Activated CD4-positive, alpha-beta T cell treated with anti-CD3 and anti-CD28 coated beads for 48 hours (primary cell): Measurements from ENCODE around the gene GPR157.
"Not testable (repeated sequence)": the region's sequence is repeated elsewhere in the genome, so short reads cannot be mapped to it uniquely, and the experiment has no call there.

Experiments
- DNase-seq: peaks from one replicate; pipeline ENCODE4 v3.0.0-alpha.2; 2020

Gene GPR157

DNA sequence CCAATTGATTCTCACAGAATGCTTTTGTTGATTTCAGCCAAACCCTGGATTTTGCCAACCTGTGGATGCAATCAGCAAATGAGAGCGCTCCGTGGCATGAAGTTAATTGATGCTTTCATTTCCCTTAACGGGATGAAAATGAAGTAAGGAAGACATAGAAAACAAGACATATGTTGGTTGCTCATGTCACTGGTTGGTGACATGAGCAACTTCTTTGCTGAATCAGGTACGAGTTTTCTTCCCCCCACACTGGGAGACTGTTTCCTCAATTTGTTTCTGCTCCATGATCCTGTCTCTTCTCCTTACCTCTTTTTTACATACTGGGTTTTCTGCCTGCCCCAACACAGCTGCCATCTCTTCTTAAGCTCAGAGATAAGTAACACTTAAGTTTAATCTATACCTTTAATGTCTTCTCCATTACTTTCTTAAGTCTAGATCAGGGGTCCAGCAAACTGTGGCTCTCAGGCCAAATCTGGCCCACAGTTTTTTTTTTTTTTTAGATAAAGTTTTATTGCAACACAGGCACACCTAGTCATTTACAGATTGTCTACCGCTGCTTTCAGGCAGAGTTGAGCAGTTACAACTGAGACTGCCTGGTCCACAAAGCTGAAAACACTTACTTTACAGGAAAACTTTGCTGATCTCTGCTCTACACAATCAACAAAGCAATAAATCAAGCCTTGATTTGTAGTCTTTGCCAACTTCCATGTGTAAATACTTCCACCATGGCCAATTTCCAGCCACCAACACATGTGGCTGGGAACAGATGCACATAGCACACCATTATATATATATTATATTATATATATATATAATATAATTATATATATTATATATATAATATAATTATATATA lies 13.3 kb downstream of the GPR157 start:
- DNase-seq = no peak

DNA sequence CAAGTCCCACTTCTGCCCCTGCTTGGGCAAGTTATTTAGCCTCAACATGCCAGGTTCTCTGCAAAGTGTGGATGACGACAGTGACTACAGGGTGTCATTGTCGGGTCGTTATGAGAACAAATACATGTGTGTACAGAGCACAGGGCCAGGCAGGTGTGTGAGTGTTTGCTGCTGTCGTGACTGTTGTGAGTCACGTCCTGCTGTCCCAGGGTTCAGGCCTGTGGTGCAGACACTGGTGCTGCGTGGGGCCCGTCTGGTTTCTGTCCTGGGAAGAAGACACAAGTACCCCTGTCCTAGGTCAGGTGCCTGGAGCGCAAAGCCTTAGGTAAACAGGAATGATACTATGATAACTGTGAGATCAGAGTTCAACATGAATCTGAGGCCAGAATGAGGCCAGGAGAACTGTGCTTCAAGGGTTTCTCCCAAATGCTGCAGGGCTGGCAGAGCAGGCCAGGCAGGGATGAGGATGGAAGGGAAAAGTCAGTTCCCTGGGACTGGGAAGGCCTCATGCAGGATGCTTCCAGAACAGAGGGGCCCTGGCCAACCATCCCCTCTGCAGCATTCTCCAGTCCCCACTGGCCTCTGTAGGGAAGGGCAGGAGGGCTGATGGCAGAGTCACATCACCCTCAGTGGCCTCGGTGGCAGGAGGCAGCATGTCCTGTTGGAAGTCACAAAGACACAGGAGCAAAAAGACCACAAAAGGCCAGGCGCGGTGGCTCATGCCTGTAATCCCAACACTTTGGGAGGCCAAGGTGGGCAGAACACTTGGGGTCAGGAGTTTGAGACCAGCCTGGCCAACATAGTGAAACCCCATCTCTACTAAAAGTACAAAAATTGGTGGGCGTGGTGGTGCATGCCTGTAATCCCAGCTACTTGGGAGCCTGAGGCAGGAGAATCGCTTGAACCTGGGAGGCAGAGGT lies 15.7 kb downstream of the GPR157 start:
- DNase-seq = peak; percentile 20

DNA sequence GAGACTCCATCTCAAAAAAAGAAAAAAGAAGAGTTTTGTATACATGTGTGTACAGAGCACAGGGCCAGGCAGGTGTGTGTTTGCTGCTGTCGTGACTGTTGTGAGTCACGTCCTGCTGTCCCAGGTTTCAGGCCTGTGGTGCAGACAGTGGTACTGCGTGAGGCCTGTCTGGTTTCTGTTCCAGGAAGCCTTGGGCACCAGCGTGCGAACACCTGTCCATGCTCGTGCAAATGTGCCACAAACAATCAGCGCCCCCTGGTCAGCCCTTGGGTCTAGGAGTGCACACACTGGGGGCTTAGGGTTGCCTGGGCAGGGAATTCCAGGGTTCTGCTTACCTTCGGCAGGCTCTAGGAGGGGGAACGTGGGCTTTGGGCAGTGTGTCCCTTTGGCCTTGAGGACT lies 16.9 kb downstream of the GPR157 start:
- DNase-seq = peak; percentile 42

DNA sequence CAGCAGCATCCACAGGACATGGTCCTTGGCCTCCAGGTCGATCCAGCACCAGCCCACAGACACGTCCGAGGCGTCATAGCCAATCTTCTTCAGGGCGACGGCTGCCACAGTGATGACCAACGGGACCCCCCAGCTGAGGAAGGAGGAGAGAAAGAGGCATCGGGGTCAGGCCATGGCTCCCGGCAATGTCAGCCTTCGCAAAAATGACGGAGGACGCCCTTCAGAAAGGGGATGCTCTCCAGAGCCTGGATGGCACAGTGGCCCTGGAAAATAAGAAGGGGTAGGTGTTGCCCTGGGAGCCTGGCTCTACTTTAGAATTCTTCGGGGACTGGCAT lies 17.6 kb downstream of the GPR157 start:
- no peak for DNase-seq

DNA sequence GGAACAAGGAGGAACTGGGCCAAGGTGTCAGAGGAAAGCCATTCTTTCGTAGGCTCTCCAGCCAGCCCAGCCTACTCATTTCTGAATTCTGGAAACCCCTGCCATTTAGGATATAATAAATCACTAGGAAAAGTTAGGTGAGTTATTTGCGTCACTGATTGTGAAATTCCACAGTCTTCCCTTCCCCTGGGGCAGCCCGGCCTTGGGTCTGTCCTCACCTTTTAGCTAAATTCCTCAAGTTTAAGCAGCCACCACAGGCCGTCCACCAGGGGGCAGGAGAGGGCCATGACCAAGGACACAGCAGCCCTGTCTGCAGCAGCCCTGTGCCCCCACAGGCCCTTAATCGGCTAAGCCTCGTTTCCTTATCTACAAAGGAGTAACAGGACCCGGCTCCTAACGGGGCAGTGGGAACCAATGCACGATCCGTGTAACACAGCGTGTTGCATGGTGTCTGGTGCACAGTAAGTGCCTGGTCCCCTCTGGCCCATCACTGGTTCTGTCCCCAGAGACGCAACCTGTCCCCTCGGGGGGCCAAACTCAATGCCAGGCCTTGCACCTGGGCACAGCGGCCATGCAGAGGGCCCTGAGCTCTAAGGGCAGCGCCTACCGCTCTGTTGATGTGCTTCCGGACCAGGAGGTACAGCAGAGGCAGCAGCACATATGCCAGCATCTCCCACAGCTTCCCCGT lies 18.1 kb downstream of the GPR157 start:
- peak; percentile 93 for DNase-seq

DNA sequence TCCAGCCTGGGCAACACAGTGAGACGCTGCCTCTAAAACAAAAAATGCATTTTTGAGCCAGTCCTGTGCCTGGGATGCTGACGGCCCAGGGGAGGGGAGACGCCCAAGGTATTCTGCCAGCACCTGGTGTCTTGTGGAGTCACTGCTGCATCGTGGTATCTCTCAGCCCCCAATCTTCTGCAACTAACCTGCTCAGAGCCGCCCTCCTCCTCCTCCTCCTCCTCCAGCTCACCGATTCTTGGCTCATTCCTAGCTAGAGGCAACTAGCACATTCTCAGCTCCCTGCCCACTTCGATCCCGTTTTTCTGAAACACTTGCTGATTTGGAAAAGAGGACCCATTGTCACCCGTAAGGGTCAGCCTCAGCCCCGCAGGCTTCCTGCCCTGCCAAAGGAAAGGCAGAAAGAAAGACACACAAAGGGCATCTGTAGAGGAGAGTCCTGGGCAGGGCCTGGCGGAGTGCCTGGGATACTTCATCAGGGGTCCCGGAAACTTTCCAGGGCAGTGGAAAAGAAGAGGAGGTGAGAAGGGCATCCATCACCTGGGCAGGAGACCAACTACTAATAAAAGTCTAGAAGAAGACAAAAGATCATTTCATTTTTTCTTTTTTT lies 20.7 kb downstream of the GPR157 start:
- DNase-seq = no peak

DNA sequence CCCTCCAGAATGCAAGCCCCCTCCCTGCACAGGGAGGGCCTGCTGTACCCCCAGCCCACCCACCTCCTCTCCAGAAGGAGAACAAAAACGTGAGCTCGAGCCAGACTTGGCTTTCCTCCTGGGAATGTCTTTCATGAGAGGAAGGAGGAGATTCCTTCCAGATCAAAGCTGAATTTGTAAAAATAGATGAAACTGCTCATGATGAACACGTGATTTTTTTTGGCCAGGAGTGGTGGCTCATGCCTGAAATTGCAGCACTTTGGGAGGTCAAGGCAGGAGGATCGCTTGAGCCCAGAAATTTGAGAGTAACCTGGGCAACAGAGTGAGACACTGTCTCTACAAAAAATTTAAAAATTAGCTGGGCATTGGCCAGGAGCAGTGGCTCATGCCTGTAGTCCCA lies 21.8 kb downstream of the GPR157 start:
- DNase-seq = no peak

DNA sequence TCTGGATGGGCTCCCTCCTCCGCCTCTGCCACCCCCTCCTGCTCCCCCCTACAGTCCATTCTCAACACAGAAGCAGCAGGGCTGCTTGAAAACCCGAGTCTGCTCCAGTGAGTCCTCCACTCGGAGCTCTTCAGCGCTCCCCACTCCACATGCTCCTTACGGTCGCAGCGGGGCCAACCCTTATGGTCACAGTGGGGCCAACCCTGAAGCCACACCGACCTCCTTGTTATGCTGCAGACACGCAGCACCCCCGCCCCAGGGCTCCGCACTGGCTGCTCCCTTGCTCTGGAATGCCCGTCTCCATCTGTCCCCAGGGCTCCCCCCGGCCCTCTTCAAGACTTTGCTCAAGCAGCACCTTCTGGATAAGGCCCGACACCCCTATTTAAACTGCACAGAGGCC lies 22.6 kb downstream of the GPR157 start:
- DNase-seq = no peak

DNA sequence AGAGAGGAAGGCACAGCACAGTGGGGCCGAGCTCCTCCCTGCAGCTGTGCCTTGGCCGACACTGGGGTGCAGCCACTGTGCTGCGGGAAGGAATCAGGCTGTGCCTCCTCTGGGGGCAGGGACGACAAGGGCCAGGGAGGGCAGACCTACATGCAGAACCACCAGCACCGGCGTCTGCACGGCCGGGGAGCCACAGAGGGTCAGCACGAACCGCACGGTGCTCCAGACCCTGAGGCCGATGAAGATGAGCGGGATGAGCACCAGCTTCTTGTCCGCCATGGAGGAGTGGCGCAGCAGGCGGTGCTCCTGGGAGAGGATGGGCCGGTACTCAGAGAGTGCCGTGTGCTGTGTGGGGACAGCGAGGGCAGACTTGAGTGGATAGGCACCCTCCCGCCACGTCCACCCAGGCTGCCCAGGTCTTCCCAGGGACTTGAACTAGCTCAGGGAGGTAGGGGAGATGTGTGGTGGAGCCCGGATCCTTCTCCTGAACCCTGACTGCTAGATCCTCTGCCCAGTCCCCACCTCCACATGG lies 23.5 kb downstream of the GPR157 start:
- no peak for DNase-seq

DNA sequence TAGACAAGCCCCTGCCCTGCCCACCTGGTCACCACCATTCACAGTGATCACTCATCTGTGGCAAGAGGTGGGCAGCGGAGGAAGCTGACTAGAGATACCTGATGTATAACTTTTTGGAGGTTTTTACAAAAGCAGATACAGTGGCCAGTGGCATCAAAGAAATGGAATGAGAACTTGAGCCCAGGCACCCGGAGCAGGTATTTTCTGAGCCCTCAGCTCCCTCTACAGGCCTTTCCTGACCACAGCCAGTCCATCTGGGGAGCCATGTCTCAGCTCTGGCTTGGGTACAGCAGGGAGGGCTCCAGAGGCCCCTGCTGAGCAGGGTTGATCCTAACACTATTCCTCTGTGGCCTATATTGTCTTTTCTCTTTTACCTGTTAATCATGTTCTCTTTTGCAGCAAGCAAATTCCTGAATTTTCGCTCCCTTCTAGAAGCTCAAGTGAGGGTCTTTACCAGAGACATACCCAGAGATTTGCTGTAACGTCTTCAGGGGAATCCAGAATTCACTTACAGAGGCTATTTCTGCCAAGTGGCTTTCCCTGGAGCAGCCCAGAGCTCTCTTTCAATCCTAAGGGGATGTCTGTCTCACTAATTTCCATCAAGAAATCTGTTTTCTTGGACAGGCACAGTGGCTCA lies 27.3 kb downstream of the GPR157 start:
- peak; percentile 38 for DNase-seq

DNA sequence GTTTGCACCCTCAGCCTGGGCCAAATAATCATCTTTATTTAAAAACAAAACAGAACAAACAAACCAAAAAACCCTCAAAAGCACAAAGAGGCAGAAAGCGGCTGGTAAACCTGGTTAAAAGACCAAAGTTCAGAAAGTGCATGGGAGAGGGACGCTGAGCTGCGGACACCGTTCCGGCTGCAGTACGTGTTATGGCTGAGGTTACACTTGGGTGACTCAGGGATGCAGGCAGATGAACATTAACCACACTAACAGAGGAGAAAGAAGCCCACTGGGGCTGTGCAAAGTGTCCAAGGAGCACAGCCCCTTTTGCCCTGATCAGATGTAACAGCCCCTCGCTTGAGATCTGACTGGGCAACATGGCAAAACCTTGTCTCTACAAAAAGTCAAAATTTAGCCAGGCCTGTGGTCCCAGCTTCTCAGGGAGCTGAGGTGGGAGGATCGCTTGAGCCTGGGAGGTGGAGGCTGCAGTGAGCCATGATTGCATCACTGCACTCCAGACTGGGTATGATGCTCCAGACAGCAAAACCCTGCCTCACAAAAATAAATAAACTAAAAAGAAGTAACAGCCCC lies 28.3 kb downstream of the GPR157 start:
- no peak for DNase-seq

DNA sequence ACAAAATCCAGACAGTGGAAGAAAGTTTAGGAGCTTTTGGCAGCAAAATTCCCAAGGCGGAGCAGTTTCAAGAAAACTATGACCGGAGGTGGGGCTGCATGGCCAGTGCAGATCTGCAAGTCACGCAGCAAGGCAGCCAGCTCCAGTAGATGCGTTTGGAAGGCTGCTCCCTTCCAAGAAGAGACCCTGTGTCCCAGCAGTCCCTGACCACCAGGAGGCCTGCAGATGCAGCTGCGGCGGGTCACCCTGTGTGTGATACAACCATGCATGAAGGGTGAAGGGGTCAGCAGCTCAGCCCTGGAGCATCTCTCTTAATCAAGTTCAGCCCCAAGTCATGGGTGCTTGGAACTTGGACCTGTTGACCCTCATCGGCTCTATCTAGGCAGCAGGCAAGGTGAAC lies 29.3 kb downstream of the GPR157 start:
- DNase-seq = no peak

DNA sequence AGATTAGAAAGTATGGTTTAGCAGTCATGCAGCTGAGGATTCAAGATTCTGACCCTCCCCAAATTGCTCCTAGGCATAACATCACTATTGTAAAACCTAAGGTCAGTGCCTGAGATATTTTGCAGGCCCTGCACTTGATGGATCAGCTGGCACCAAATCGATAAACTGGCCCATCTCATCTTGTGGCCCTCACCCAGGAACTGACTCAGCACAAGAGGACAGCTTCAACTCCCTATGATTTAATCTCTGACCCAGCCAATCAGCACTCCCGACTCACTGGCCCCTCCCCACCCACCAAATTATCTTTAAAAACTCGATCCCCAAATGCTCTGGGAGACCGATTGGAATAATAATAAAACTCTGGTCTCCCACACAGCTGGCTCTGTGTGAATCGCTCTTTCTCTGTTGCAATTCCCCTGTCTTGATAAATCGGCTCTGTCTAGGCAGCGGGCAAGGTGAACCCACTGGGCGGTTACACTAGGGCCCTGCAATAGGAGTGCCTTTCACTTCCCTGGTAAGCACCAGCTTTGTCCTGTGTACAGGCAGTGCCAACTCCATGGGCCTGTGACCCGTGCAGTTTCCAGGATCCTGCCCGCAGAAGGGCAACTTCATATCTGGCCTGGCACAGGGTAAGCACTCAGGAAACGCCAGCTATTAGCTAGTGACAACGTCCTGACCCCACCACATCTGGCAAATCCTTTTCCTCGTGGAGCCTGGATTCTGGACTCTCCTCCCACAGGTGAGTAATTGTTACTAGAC lies 30.8 kb downstream of the GPR157 start:
- DNase-seq = no peak

DNA sequence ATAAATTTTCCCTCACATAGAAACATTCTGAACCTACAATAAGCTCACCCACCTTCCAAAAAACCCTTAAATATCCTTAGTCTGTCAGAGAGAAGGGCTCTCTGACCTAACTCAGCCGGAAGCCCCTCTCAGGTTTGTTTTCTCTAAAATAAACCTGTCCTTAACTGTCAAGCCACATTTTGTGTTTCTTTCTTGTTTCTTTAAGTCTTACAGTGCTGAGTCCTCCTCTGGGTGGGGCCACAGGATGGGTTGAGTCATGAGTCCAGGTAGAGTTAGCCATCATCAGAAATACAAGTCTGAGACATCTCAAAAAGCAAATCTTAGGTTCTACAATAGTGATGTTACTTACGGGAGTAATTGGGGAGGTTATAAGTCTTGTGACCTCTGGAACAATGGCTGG lies 33.1 kb downstream of the GPR157 start:
- no peak for DNase-seq

DNA sequence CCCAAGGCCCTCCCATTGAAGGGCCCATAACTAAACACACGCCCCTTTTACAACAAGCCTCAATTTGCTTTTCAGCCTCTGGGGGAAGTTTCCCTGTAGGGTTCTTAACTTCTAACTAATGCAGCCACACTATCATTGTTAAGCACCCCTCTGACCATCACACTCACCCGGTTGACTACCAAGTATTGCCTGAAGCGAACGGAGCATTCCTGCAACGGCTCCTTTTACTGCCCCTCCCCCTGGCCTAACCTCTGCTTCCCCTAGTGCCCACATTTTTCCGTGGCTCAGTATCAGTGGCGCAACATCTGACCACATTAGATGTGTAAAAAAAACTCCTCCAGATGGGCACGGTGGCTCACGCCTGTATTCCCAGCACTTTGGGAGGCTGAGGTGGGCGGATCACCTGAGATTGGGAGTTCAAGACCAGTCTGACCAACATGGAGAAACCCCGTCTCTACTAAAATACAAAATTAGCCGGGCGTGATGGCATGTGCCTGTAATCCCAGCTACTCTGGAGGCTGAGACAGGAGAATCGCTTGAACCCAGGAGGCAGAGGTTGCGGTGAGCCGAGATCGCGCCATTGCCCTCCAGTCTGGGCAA lies 34.8 kb downstream of the GPR157 start:
- DNase-seq = not testable (repeated sequence)

DNA sequence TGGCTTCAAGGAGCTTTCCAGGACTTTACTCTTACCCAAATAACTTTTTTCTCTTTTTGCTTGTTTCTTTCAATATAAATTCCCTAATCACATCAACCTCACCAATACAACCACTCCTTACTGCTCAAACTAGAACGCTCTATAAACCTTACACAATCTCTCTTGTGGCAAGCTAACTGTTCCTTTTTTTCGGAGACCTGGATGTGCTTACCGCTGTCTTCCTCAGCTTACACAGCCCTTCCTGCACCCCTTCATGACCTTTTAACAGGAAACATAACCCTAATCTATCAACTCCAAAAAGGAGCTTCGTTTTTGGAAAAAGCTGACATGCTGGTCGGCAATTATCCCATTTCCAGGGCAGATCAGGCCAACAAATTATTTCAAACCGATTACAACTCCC lies 35.3 kb downstream of the GPR157 start:
- DNase-seq = no peak

DNA sequence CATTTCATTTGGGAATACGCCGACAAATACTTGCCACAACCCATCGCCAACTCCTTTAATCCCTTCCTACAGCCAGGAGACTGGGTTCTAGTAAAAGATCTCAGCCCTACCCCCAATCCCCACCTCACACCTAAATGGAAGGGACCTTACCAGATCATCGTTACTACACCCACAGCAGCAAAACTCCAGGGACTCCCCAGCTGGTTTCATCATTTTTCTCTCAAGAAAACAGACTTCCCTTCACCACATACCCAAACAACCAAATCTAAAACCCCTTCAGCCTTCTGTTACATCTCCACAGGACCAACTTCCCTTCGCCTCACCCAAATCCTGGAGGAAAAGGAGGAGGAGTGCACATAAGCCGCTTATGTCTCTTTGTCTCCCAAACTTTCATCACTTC lies 35.8 kb downstream of the GPR157 start:
- DNase-seq = no peak

DNA sequence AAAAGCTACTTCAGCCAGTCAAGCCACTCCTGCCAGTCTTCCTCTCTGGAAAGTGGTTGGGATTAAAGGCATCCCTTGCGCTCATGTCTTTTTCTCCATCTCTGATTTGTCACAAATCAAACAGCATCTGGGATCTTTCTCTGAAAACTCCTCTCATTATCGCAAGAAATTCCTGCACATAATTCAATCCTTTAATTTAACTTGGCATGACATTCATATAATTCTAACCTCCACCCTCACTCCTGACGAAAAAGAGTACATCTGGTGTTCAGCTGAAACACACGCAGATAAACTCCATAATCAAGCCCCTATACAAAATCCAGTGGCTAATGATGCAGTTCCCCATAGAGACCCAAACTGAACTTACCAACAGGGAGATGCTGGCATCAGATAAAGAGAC lies 40.1 kb downstream of the GPR157 start:
- DNase-seq = no peak

DNA sequence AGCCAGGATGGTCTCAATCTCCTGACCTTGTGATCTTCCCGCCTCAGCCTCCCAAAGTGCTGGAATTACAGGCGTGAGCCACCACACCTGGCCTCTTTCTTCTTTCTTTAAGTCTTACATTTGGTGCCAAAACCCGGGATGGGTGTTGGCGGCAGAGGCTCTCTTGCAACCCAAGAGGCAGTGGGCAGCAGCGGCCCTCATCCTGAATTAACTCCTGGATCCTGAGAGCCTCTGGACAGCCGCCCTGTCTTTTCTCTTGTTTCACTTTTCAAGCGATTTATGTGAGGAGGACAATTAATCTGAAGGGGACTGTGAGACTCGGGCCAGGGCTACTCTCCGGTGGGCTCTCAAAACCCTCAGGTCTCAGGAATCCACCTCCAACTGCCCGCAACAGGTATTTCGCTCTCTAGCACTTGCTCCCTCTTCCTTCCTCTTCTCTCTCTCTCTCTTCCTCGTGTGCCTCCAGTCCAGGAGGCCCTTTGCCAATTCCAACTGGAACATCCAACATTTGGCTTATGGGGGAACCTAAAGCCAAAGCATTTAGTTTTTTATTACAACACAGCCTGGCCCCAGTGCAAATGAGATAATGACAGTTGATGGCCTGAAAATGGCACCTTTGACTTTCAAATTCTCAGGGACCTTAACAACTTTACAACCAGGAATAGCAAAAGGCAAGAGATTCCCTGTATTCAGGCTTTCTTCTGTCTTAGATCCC lies 41.3 kb downstream of the GPR157 start:
- no peak for DNase-seq

DNA sequence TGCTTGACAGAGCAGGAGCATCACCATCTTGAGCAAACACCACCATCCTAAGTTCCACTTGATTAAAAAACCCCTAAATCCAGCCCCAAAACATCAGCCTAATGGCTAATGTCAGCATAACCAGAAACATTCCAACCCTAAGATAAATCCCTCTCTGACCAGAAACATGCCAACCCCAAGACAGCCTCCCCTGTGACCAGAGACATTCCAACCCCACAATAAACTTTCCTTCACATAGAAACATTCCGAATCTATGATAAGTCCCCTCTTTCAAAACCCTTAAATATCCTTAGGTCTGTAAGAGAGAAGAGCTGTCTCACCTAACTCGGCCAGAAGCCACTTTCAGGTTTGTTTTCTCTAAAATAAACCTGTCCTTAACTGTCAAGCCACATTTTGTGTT lies 42.1 kb downstream of the GPR157 start:
- no peak for DNase-seq
